ENCODE measurements around the gene ZBTB40. TPM values are rescaled to one million over a fixed set of nuclear protein-coding genes. Genes with fewer than 3 reads are reported as not detected.

ZBTB40 gene
- total RNA-seq, 1 experiment from 2014 or later: 19.5 TPM

DNA sequence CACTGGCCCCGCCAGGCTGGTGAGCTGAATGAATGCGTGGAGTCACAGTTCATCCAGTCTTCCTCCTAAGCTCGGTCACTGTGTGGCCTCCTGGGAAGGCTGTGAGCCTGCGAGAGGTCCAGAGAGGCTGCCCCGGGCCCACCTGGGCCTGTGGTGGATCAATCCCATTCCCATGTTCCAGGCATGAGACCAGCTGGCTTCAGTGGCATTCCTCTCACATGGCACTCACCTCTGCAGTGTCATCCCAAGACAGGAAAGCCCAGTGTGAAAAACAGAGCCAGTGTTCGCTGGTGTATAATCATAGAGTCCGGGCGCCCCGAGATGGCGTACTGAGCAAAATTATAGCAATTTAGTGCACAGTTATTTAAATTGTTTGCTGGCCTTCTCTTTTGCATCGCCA lies 74.0 kb downstream of the ZBTB40 start:
- Histone ChIP-seq H3K27me3 (ENCODE audit: insufficient read depth, low read length) (no peaks in the 10 kb centered on the region), H3K9ac (ENCODE audit: low read length) (no peak overlapping the region), H3K9me2 (ENCODE audit: insufficient read depth) (no peaks in the 10 kb centered on the region), H3K36me3 (ENCODE audit: control insufficient read depth in 1 of 2, insufficient read depth in 2 of 2, low read length in 2 of 2) (peaks cover 19 to 24% of the 10 kb centered on the region in 2 experiments; a peak in 3 of 4 replicates), H4K20me1 (ENCODE audit: insufficient read depth) (no peaks in the 10 kb centered on the region), H3K4me1 (ENCODE audit: control insufficient read depth in 1 of 2, insufficient read depth in 2 of 2, low read length in 2 of 2) (no peaks in the 10 kb centered on the region), H3K4me2 (ENCODE audit: low read length) (no peak overlapping the region), H3K27ac (ENCODE audit: low read depth, low read length) (no peak overlapping the region), H3K79me2 (ENCODE audit: insufficient read depth, low read length) (no peaks in the 10 kb centered on the region), H2AFZ (ENCODE audit: low read depth, low read length, poor library complexity, severe bottlenecking) (no peak overlapping the region), H3K4me3 (replicated peaks in 1 of 2; ENCODE audit: low read depth in 1 of 2, low read length in 2 of 2) (no peak overlapping the region), H3K9me3 (ENCODE audit: control insufficient read depth in 1 of 2, insufficient read depth in 1 of 2, low read depth in 1 of 2, low read length in 2 of 2) (no peaks in the 10 kb centered on the region)
- DNase-seq (ENCODE audit: low read depth, low spot score): no peak
- BruUV-seq (replicated peaks): no TSS peak
- intact Hi-C loops (cut with micrococcal nuclease): loop anchor here (10.0 kb wide), 1 partner anchor 99 kb away; no protein-coding TSS in a partner anchor
- ChIA-PET RAD21 (ENCODE audit: low non-redundant PET in 1 of 2, low total read pairs in 2 of 2, uncharacterized antibody in 2 of 2, unreplicated experiment in 2 of 2) (no interaction called here), POLR2A (no interaction called here), CTCF (no interaction called here)
- no peak for ATAC-seq
- TF ChIP-seq CEBPB (IDR thresholded peaks at IDR 0.05; ENCODE audit: low read depth): no peak
- no peak for TF ChIP-seq EZH2phosphoT487 (IDR thresholded peaks at IDR 0.05; ENCODE audit: borderline replicate concordance)
- no peak for TF ChIP-seq YY1 (IDR thresholded peaks at IDR 0.05; ENCODE audit: extremely low read depth, insufficient replicate concordance, low read depth, low read length)
- no peak for TF ChIP-seq FOSL1 (IDR thresholded peaks at IDR 0.05; ENCODE audit: low read depth)
- TF ChIP-seq MAX (IDR thresholded peaks at IDR 0.05): no peak
- no peak for TF ChIP-seq ZFX (IDR thresholded peaks at IDR 0.05)
- TF ChIP-seq, protein P1, sequence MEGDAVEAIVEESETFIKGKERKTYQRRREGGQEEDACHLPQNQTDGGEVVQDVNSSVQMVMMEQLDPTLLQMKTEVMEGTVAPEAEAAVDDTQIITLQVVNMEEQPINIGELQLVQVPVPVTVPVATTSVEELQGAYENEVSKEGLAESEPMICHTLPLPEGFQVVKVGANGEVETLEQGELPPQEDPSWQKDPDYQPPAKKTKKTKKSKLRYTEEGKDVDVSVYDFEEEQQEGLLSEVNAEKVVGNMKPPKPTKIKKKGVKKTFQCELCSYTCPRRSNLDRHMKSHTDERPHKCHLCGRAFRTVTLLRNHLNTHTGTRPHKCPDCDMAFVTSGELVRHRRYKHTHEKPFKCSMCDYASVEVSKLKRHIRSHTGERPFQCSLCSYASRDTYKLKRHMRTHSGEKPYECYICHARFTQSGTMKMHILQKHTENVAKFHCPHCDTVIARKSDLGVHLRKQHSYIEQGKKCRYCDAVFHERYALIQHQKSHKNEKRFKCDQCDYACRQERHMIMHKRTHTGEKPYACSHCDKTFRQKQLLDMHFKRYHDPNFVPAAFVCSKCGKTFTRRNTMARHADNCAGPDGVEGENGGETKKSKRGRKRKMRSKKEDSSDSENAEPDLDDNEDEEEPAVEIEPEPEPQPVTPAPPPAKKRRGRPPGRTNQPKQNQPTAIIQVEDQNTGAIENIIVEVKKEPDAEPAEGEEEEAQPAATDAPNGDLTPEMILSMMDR (IDR thresholded peaks at IDR 0.05 in 2 of 3, conservative IDR thresholded peaks at IDR 0.05 in 1 of 3; ENCODE audit: borderline replicate concordance in 1 of 3, insufficient read depth in 1 of 3, low read depth in 2 of 3, low read length in 2 of 3): no peak
- no peak for TF ChIP-seq RAD21 (IDR thresholded peaks at IDR 0.05; ENCODE audit: low read depth)

- H4K20me1 ChIP-seq (ENCODE audit: insufficient read depth): no peaks in the 10 kb centered on the region
- RAD21 ChIA-PET (ENCODE audit: low non-redundant PET in 1 of 2, low total read pairs in 2 of 2, uncharacterized antibody in 2 of 2, unreplicated experiment in 2 of 2): no interaction called here
Measured at GRCh38 chr1:22526098-22526497, 74.4 kb downstream of the ZBTB40 start.

More at GRCh38 chr1:22526098-22526497, 74.4 kb downstream of the ZBTB40 start:
- DNase-seq (ENCODE audit: low read depth, low spot score) (no peak), ATAC-seq (no peak)
- no peaks in the 10 kb centered on the region for H3K9me2 ChIP-seq (ENCODE audit: insufficient read depth)
- H3K27me3 ChIP-seq (ENCODE audit: insufficient read depth, low read length): no peaks in the 10 kb centered on the region
- TF ChIP-seq SIN3A (IDR thresholded peaks at IDR 0.05; ENCODE audit: low read depth): no peak
- TF ChIP-seq ELF1 (IDR thresholded peaks at IDR 0.05; ENCODE audit: borderline replicate concordance, low read depth): no peak
- TF ChIP-seq YY1 (IDR thresholded peaks at IDR 0.05; ENCODE audit: extremely low read depth, insufficient replicate concordance, low read depth, low read length): no peak
- no peak for TF ChIP-seq EZH2phosphoT487 (IDR thresholded peaks at IDR 0.05; ENCODE audit: borderline replicate concordance)
- no peak for TF ChIP-seq POLR2AphosphoS5 (IDR thresholded peaks at IDR 0.05; ENCODE audit: low read depth, low read length)
- TF ChIP-seq ZBTB33 (IDR thresholded peaks at IDR 0.05; ENCODE audit: extremely low read depth, insufficient replicate concordance, low read length): no peak
- TF ChIP-seq EGR1 (IDR thresholded peaks at IDR 0.05; ENCODE audit: low read depth): no peak
- no peak for TF ChIP-seq ZFX (IDR thresholded peaks at IDR 0.05)
- peaks cover 19 to 24% of the 10 kb centered on the region in 2 experiments; a peak in 3 of 4 replicates for H3K36me3 ChIP-seq (ENCODE audit: control insufficient read depth in 1 of 2, insufficient read depth in 2 of 2, low read length in 2 of 2)
- no peak overlapping the region for H3K27ac ChIP-seq (ENCODE audit: low read depth, low read length)
- no peak overlapping the region for H3K4me2 ChIP-seq (ENCODE audit: low read length)
- intact Hi-C loops (cut with micrococcal nuclease): loop anchor here (10.0 kb wide), 1 partner anchor 99 kb away; no protein-coding TSS in a partner anchor
- no peak overlapping the region for H3K9ac ChIP-seq (ENCODE audit: low read length)
- H3K4me1 ChIP-seq (ENCODE audit: control insufficient read depth in 1 of 2, insufficient read depth in 2 of 2, low read length in 2 of 2): no peaks in the 10 kb centered on the region
- H2AFZ ChIP-seq (ENCODE audit: low read depth, low read length, poor library complexity, severe bottlenecking): no peak overlapping the region
- no peaks in the 10 kb centered on the region for H3K9me3 ChIP-seq (ENCODE audit: control insufficient read depth in 1 of 2, insufficient read depth in 1 of 2, low read depth in 1 of 2, low read length in 2 of 2)
- POLR2A ChIA-PET: no interaction called here
- no peaks in the 10 kb centered on the region for H3K79me2 ChIP-seq (ENCODE audit: insufficient read depth, low read length)
- CTCF ChIA-PET: no interaction called here
- no TSS peak for BruUV-seq (replicated peaks)
- H3K4me3 ChIP-seq (replicated peaks in 1 of 2; ENCODE audit: low read depth in 1 of 2, low read length in 2 of 2): no peak overlapping the region

Data from HCT116 (cell line).